Psoas muscle (tissue), 8 donors: Measurements from ENCODE around the gene CYSRT1. TPM values are rescaled to one million over a fixed set of nuclear protein-coding genes. Genes with fewer than 3 reads are reported as not detected.

Experiments used
- ATAC-seq, 4 donors: fragments of 200-7000 bp; cut with Tn5 transposase; one replicate each; pipeline ENCODE4 v1.9.1; 2020; ENCODE audit warnings: moderate library complexity in 3 of 4, mild to moderate bottlenecking in 2 of 4
- DNase-seq, 2 donors: peaks; one replicate each; pipeline ENCODE4 v3.0.0-alpha.2; 2020
- H3K27ac ChIP-seq: fragments of 200-600 bp; one replicate; pipeline ENCODE4 v1.8.0; 2022
- H3K27me3 ChIP-seq, 3 donors: fragments of 200-600 bp in 1 of 3; one replicate each; pipeline versions ENCODE4 v1.6.1 to v1.8.0; 2013 to 2022; ENCODE audit warnings: low read length in 2 of 3, mild to moderate bottlenecking in 2 of 3, moderate library complexity in 1 of 3; ENCODE audit not compliant: insufficient read depth in 3 of 3
- H3K36me3 ChIP-seq, 2 donors: fragments of 200-600 bp in 1 of 2; one replicate each; pipeline versions ENCODE4 v1.6.1 to v1.8.0; 2013 to 2022; ENCODE audit warnings: low read depth in 1 of 2, mild to moderate bottlenecking in 1 of 2, moderate library complexity in 1 of 2; ENCODE audit not compliant: insufficient read depth in 1 of 2
- H3K4me1 ChIP-seq: fragments of 200-600 bp; one replicate; pipeline ENCODE4 v1.8.0; 2022
- H3K4me3 ChIP-seq: fragments of 200-600 bp; one replicate; pipeline ENCODE4 v1.8.0; 2022; ENCODE audit warnings: mild to moderate bottlenecking
- H3K9me3 ChIP-seq: fragments of 200-600 bp; one replicate; pipeline ENCODE4 v1.8.0; 2022
- CTCF ChIP-seq: fragments of 200-600 bp; IDR thresholded peaks from one replicate; pipeline ENCODE4 v1.8.0; 2022; ENCODE audit warnings: antibody characterized with exemption
- WGBS, 3 donors: extraction: QIAGEN DNeasy Blood & Tissue Kit; methylation state at CpG; one replicate each; pipeline versions ENCODE4 v1.1.6 to v1.1.7; 2013; 5-methylcytosine and 5-hydroxymethylcytosine counted together
- intact Hi-C, 2 donors: fragments of 100-400 bp; cut with DNase I; formaldehyde crosslinking; loops; one replicate each; pipeline versions ENCODE4 v1.11.0 to v1.14.2; 2022
- long read RNA-seq, 2 donors: library from polyadenylated mRNA; unstranded; transcript quantifications; one replicate each; pipeline ENCODE4 v2.0.0, GENCODE V29; 2021
- polyA plus RNA-seq, 3 donors: library from polyadenylated mRNA; stranded (reverse); fragments of 200-250 nt; gene quantifications; one replicate each; pipeline ENCODE4 v1.2.3, GENCODE V29; 2013
- total RNA-seq, 4 donors: library from RNA; stranded (reverse); fragmentation: NEBNext Ultra II Directional in 2 of 4; extraction: Animal tissue kit (Norgen Biotek cat#: 25700) in 2 of 4; gene quantifications; one replicate each; pipeline versions ENCODE4 v1.2.1 to v1.2.4, GENCODE V29; 2021 to 2023
- donor health status: healthy with polysubstance abuse.
- donor health status: DM: no; HTN: no; CAD: no; lungs with moderate emphysema.
- donor health status: Bipolar disorder and iron deficiency.
- donor health status: healthy.
- donor health status: DM: yes; HTN: yes; CAD: no.
- donor health status: DM: no; HTN: no; CAD: no.
- donor health status: DM: no; HTN: no; CAD: no.
- donor health status: DM: yes; HTN: yes; CAD: no.

Gene CYSRT1
- total RNA-seq = under 1 TPM in 3 of 4 donors, not detected in 1; 0.18 to 0.77 (median 0.32) TPM
- polyA plus RNA-seq = 1 to 10 TPM in 1 of 3 donors, under 1 TPM in 2; 0.08 to 1.1 (median 0.11) TPM
- long read RNA-seq, donor 1 = 0 reads
- long read RNA-seq, donor 2 = 0 reads

DNA sequence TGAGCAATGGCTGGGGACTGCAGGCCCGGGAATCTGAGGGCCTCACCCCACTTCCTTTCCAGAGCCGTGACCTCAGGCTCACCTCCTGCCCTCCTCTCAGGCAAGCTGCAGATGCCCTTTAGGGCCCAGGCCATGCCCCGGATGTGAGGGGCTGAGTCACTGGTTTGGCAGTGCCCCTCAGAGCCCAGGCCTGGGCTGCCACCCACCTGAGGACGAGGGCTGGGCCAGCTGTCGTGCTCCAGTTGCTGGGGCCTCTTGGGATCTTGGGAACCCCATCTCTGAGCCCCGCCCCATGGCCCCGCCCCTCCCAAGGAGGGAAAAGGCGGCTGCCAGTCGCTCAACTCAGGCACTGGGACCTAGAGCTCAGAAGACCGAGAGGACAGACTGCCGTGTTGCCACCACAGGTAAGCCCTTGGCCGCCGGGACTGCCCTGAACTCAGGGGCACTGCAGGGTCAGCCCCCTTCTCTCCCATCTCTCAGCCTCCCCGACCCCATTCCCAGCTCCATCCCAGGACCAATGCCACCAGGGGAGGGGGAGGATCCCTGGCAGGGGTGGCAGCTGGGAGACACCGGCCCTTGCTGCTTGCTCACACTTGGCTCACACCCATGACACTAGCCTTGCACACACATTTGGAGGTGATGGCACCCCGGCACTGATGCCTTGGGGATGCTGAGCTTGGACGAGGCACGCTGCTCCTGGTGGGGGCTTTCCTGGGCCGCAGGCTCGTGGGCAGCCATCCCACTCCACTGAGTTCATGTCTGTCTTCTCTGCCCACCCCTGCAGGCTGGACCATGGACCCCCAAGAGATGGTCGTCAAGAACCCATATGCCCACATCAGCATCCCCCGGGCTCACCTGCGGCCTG, at the start of gene CYSRT1:
Gene CYSRT1, plus strand, starts transcription at position 345 of the 865 bp plus-strand sequence. Its CDS starts 448 bp downstream, at position 793.
- Histone ChIP-seq H3K4me1 (peaks cover 11% of the 10 kb centered on the region), H3K27ac (peak within 1 kb of the TSS; percentile 83), H3K36me3 (no peaks in the 10 kb centered on the region), H3K4me3 (peak within 1 kb of the TSS; percentile 76), H3K27me3 (peaks cover 0 to 28% (median 0%) of the 10 kb centered on the region in 3 donors), H3K9me3 (no peaks in the 10 kb centered on the region)
- ATAC-seq = no peak
- WGBS, 3 donors = 42 to 53% (median 45%) methylated on average over 23 of the region's 23 CpGs
- no peak for DNase-seq
- intact Hi-C loops = loop anchor here in 1 of 2 donors (5.0 kb wide), 1 partner anchor 38 kb away; the partner anchor contains the start of genes ANAPC2 and SSNA1
- TF ChIP-seq CTCF = no peak

GRCh38 chr9:137175345-137175961, 49.5 kb upstream of the CYSRT1 start:
- Histone ChIP-seq H3K27ac (no peak overlapping the region), H3K4me1 (no peaks in the 10 kb centered on the region), H3K4me3 (no peak overlapping the region), H3K27me3 (peaks cover 0 to 11% (median 0%) of the 10 kb centered on the region in 3 donors), H3K36me3 (peaks cover 0 to 37% of the 10 kb centered on the region in 2 donors), H3K9me3 (no peaks in the 10 kb centered on the region)
- ATAC-seq (peak in 2 of 4 donors; percentile 19 to 22), DNase-seq (no peak)
- no peak for TF ChIP-seq CTCF
- intact Hi-C loops = no loop called here
- 31 to 40% (median 36%) methylated on average over 33 of the region's 33 CpGs for WGBS, 3 donors

GRCh38 chr9:137176302-137177182, 48.4 kb upstream of the CYSRT1 start:
- Histone ChIP-seq H3K4me1 (no peaks in the 10 kb centered on the region), H3K36me3 (peaks cover 3 to 48% of the 10 kb centered on the region in 2 donors), H3K9me3 (no peaks in the 10 kb centered on the region), H3K27ac (no peak overlapping the region), H3K4me3 (no peak overlapping the region), H3K27me3 (peaks cover 0 to under 1% (median 0%) of the 10 kb centered on the region in 3 donors)
- WGBS, 3 donors = 50 to 53% (median 50%) methylated on average over 17 of the region's 17 CpGs
- peak in 3 of 4 donors; percentile 56 to 72 (median 61) for ATAC-seq
- intact Hi-C loops = no loop called here
- peak; percentile 51 for TF ChIP-seq CTCF
- no peak for DNase-seq

GRCh38 chr9:137178201-137178938, 46.6 kb upstream of the CYSRT1 start:
- Histone ChIP-seq H3K36me3 (peaks cover 3 to 67% of the 10 kb centered on the region in 2 donors), H3K4me3 (no peak overlapping the region), H3K27ac (no peak overlapping the region), H3K4me1 (no peaks in the 10 kb centered on the region), H3K9me3 (no peaks in the 10 kb centered on the region), H3K27me3 (no peaks in the 10 kb centered on the region)
- intact Hi-C loops = no loop called here
- TF ChIP-seq CTCF = no peak
- ATAC-seq (no peak), DNase-seq (no peak)
- WGBS, 3 donors = 83 to 89% (median 88%) methylated on average over 21 to 23 of the region's 23 CpGs
